BE2C (cell line): Measurements from ENCODE around the gene PSD2.
A peak's percentile ranks its signal among the peaks of the same experiment; 100 is the strongest.

Source experiments
- DNase-seq: peaks from one replicate; pipeline ENCODE4 v3.0.0-alpha.2; 2020
- H3K27me3 ChIP-seq: fragments of 250-450 bp; sonication (Bioruptor Pico); 2 replicates; pipeline ENCODE4 v1.5.1; 2020; ENCODE audit warnings: mild to moderate bottlenecking
- H3K36me3 ChIP-seq: fragments of 250-450 bp; sonication (Bioruptor Pico); 2 replicates; pipeline ENCODE4 v1.5.1; 2020; ENCODE audit warnings: mild to moderate bottlenecking
- H3K4me1 ChIP-seq: fragments of 250-450 bp; sonication (Bioruptor Pico); 2 replicates; pipeline ENCODE4 v1.5.1; 2020
- H3K4me3 ChIP-seq: 2 replicates; pipeline ENCODE4 v1.5.1; 2011; ENCODE audit warnings: low read depth, low read length
- H3K9me3 ChIP-seq: fragments of 250-450 bp; sonication (Bioruptor Pico); 2 replicates; pipeline ENCODE4 v1.5.1; 2020
- CTCF ChIP-seq: IDR thresholded peaks from 2 replicates; pipeline ENCODE4 v1.5.1; 2012; ENCODE audit warnings: mild to moderate bottlenecking, low read depth, low read length

Gene PSD2

GRCh38 chr5:139870677-139871076 lies 75.1 kb downstream of the PSD2 start:
- Histone ChIP-seq H3K27me3 (no peaks in the 10 kb centered on the region), H3K4me3 (no peak overlapping the region), H3K4me1 (no peaks in the 10 kb centered on the region; the same call in 1 of the 2 replicates), H3K36me3 (no peaks in the 10 kb centered on the region), H3K9me3 (no peaks in the 10 kb centered on the region)
- DNase-seq: no peak
- TF ChIP-seq CTCF: no peak

- Histone ChIP-seq H3K27me3 (no peaks in the 10 kb centered on the region), H3K36me3 (no peaks in the 10 kb centered on the region), H3K4me1 (no peaks in the 10 kb centered on the region; the same call in 1 of the 2 replicates), H3K9me3 (no peaks in the 10 kb centered on the region), H3K4me3 (no peak overlapping the region)
- no peak for DNase-seq
- no peak for TF ChIP-seq CTCF
These were observed 76.0 kb downstream of the PSD2 start for GRCh38 chr5:139871614-139872013.

- no peaks in the 10 kb centered on the region for H3K9me3 ChIP-seq
- no peaks in the 10 kb centered on the region; the same call in 1 of the 2 replicates for H3K4me1 ChIP-seq
- no peak for DNase-seq
- H3K4me3 ChIP-seq: no peak overlapping the region
- no peaks in the 10 kb centered on the region for H3K36me3 ChIP-seq
- TF ChIP-seq CTCF: peak; percentile 26; the same call in 1 of the 2 replicates
- H3K27me3 ChIP-seq: no peaks in the 10 kb centered on the region
These were observed 76.6 kb downstream of the PSD2 start for GRCh38 chr5:139872052-139872766.

GRCh38 chr5:139872851-139873794 lies 77.5 kb downstream of the PSD2 start:
- no peak for TF ChIP-seq CTCF
- peak; percentile 44 for DNase-seq
- Histone ChIP-seq H3K4me1 (no peaks in the 10 kb centered on the region; the same call in 1 of the 2 replicates), H3K4me3 (no peak overlapping the region), H3K9me3 (no peaks in the 10 kb centered on the region), H3K27me3 (no peaks in the 10 kb centered on the region), H3K36me3 (no peaks in the 10 kb centered on the region)

- no peak overlapping the region for H3K4me3 ChIP-seq
- no peak for TF ChIP-seq CTCF
- no peaks in the 10 kb centered on the region for H3K9me3 ChIP-seq
- no peaks in the 10 kb centered on the region for H3K27me3 ChIP-seq
- peaks cover 13% of the 10 kb centered on the region for H3K4me1 ChIP-seq
- no peak for DNase-seq
- H3K36me3 ChIP-seq: no peaks in the 10 kb centered on the region
These were observed 80.3 kb downstream of the PSD2 start for GRCh38 chr5:139875957-139876356.
